Measurements from ENCODE around the gene NAGPA.
A peak's percentile ranks its signal among the peaks of the same experiment; 100 is the strongest.
"Not testable (repeated sequence)": the region's sequence is repeated elsewhere in the genome, so short reads cannot be mapped to it uniquely, and the experiment has no call there.

NAGPA gene

DNA sequence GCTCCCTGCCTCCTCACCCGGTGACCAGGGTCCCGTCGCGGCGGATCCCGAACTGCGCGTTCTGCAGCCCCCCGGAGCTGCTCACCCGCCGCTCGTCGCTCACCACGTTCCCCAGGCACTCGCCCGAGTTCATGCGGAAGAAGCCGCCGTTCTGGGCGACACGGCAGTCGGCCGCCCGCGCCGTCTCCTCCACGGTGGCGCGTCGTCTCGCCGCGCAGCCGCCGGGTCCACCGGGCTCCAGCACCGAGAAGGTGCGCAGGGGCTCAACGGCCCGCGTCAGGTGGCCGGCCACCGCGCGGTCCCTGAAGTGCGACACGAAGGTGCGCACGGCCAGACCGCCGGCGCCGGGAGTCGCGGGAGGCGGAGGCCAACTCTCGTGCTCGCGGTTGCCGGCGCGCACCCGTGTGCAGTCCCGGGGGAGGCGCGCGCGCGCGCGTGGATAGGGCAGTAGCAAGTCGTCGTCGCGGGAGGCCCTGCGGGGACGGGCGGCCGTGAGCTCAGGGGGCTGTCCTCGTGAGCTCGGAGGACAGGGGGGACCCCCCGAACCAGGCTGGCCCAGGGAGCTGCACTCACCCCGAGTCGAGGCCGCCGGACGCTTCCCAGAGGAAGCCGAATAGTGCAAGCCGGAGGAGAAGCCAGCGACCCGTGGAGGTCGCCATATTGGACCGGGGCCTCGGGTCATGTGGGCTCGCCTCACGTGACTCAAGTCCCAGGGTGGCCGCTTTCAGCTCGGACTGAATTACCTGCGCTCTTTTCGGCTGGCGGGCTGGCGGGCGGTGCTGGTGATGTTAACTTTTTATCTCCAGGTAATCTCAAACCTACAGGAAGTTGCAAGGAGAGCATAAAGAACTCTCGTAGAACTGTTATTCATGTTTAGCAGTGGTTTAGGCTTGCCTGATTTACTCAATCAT, at the start of gene NAGPA:
NAGPA (minus strand) TSS at position 680 of the 911 bp plus-strand sequence; CDS start at position 659, 21 bp downstream.
- H3K4me3 ChIP-seq (ENCODE audit: low read depth, low read length), result peak within 1 kb of the TSS; percentile 75
- peak; percentile 52 for DNase-seq (ENCODE audit: low read depth)

DNA sequence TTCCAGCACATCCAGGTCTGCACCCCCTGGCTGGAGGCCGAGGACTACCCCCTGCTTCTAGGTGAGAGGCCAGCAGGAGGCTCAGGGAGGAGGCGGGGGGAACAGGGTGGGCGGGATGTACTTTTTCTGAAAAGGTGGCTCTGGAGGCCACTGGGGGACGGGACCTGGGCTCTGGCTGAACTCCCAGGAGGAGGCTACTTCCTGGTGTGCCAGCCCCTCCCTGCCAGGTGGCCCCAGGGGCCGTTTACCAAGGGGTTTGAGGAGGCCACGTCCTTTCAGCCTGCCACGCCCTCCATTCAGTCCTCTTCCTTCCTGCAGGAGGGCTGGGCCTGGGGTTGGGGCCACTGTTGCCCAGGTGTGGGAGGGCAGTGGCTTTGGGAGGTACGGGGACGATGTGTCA, 47.3 kb upstream of the NAGPA start:
- not testable (repeated sequence) for H3K4me3 ChIP-seq (ENCODE audit: low read depth, low read length); DNase-seq (ENCODE audit: low read depth)

GRCh38 chr16:5080461-5080860, 46.7 kb upstream of the NAGPA start:
- H3K4me3 ChIP-seq (ENCODE audit: low read depth, low read length); DNase-seq (ENCODE audit: low read depth): not testable (repeated sequence)

DNA sequence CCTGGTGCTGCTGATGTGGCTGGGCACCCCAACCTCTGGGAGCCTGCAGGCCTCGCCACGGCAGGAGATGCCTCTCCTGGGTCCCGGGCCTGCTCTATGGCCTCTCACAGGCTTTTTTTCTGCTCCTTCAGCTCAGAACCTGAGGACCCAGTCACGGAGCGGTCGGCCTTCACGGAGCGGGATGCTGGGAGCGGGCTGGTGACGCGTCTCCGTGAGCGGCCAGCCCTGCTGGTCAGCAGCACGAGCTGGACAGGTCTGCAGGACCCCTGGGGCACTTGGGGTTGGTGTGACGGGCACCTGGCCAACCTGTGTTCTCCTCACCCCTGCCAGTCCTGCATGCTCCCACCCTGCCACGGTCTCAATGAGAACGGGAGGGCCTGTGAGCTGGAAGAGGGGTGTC, 44.9 kb upstream of the NAGPA start:
- no peak overlapping the region for H3K4me3 ChIP-seq (ENCODE audit: low read depth, low read length)
- no peak for DNase-seq (ENCODE audit: low read depth)

DNA sequence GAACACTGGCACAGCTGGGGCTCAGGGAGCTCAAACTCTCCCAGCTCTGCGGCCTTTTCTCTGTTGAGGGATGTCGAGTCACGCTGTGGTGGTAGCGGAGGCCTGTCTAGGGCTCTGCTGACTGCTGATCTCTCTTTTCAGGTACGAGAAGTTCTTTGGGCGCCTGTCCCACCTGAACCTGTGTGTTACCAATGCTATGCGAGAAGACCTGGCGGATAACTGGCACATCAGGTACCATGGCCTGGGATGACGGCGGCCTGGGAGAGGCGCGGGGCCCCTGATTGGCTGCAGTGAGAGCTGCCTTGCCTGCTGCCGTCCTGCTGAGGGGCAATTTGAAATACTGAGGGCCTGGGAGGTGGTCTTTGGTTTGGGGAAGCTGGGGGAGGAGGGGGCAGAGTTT, 43.6 kb upstream of the NAGPA start:
- H3K4me3 ChIP-seq (ENCODE audit: low read depth, low read length), result no peak overlapping the region
- no peak for DNase-seq (ENCODE audit: low read depth)

- H3K4me3 ChIP-seq (ENCODE audit: low read depth, low read length), result no peak overlapping the region
- DNase-seq (ENCODE audit: low read depth), result no peak
These were observed 41.9 kb upstream of the NAGPA start for GRCh38 chr16:5075637-5076036.

DNA sequence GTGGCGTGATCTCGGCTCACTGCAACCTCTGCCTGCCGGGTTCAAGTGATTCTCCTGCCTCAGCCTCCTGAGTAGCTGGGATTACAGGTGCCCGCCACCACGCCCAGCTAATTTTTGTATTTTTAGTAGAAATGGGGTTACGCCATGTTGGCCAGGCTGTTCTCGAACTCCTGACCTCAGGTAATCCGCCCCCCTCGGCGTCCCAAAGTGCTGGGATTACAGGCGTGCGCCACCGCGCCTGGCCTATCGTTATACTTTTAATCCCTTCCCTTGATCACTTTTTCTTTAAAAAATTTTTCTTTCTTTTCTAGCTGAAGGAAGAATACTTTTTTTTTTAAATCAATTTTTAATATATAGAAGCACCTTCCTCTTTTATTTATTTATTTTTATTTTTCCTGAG, 40.0 kb upstream of the NAGPA start:
- not testable (repeated sequence) for DNase-seq (ENCODE audit: low read depth)

GRCh38 chr16:5073279-5073629, 39.5 kb upstream of the NAGPA start:
- DNase-seq (ENCODE audit: low read depth), result no peak
- H3K4me3 ChIP-seq (ENCODE audit: low read depth, low read length), result no peak overlapping the region

More for the DNA sequence above, 40.0 kb upstream of the NAGPA start:
- H3K4me3 ChIP-seq (ENCODE audit: low read depth, low read length), result not testable (repeated sequence)

GRCh38 chr16:5072334-5073278, 38.9 kb upstream of the NAGPA start:
- peak overlapping the region; percentile 83 for H3K4me3 ChIP-seq (ENCODE audit: low read depth, low read length)
- no peak for DNase-seq (ENCODE audit: low read depth)

GRCh38 chr16:5071681-5072333, 38.1 kb upstream of the NAGPA start, which contains the start of gene ALG1:
Gene ALG1, plus strand, starts transcription at chr16:5071843. Its CDS starts 7 bp downstream, at chr16:5071850.
- peak within 1 kb of the TSS; percentile 83 for H3K4me3 ChIP-seq (ENCODE audit: low read depth, low read length)
- peak; percentile 46 for DNase-seq (ENCODE audit: low read depth)

DNA sequence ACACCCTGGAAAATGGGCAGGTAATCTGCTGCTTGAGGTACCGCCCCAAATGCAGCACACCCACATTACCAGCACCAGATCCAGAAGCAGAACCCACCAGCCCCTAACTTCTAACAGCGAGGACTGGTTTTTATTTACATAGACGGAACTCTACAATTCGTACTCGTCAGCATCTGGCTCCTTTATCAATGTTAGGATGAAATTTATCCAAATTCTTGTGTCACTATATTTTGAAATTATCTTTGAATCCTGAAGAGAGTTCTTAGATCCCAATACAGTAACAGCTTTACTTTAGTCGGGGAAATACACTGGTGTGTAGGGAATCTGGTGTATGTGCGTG, 37.6 kb upstream of the NAGPA start:
- DNase-seq (ENCODE audit: low read depth), result no peak
- H3K4me3 ChIP-seq (ENCODE audit: low read depth, low read length), result peak overlapping the region; percentile 83

- H3K4me3 ChIP-seq (ENCODE audit: low read depth, low read length), result no peak overlapping the region
- no peak for DNase-seq (ENCODE audit: low read depth)
These were observed 36.9 kb upstream of the NAGPA start for GRCh38 chr16:5070431-5071186.

- no peak for DNase-seq (ENCODE audit: low read depth)
- no peak overlapping the region for H3K4me3 ChIP-seq (ENCODE audit: low read depth, low read length)
These were observed 36.1 kb upstream of the NAGPA start for GRCh38 chr16:5069854-5070253.

DNA sequence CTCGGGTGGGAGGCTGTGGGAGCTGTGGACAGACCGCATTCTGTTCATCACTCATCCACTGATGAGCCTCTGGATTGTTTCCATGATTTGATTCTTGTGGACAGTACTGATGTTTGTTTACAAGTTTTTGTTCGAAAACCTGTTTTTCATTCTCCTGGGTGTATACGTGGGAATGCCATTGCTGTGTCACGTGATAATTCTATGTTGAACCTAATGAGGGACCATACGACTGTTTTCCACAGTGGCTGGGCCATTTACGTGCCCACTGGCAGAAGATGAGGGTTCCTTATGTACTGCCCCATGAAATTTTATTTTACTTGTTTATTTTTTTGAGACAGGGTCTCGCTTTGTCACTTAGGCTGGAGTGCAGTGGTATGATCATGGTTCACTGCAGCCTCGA, 35.3 kb upstream of the NAGPA start:
- no peak overlapping the region for H3K4me3 ChIP-seq (ENCODE audit: low read depth, low read length)
- no peak for DNase-seq (ENCODE audit: low read depth)

GRCh38 chr16:5066511-5066910, 32.8 kb upstream of the NAGPA start:
- no peak for DNase-seq (ENCODE audit: low read depth)
- no peak overlapping the region for H3K4me3 ChIP-seq (ENCODE audit: low read depth, low read length)

DNA sequence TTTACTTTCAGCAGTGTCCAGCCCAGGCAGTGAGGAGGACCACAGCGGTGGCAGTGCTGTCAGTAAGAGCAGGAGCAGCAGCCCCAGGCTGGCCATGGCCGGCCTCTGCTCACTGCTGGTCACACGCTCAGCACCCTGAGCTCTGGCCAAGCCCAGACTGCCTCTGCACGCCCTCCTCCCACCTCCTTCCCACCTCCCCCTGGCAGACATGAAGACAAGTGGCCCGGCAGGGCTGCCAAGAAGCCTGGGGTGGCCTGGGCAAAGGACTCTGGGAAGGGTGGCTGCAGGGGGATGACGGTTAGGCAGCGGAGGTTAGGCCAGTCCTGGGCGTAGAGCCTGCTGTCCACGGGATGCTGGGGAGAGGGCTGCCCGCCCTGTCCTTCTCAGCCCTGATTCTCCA, 32.1 kb upstream of the NAGPA start, which contains the start of gene C16orf89:
C16orf89 (minus strand) TSS at position 144 of the 400 bp plus-strand sequence; CDS start at position 96, 48 bp downstream.
- no peak for DNase-seq (ENCODE audit: low read depth)
- H3K4me3 ChIP-seq (ENCODE audit: low read depth, low read length), result no peak within 1 kb of the TSS

DNA sequence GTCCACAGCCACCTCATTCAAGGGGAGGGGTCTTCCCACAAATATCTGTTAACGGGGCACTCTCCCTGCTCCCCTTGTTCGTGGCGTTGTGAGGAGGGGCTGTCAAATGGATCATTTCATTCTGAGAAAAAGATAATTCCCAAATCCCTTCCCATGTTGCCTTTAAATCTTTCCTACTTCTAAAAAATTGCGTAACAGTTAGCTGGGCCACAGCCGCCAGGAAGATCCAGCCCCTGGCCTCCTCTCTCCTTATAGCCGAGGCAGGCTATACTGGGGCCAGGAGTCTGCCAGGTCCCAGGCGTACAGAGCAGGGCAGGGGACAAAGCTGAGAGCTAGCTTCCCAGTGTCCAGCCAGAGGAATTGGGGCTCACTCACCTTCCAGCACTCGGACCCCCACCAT, 31.6 kb upstream of the NAGPA start:
- no peak overlapping the region for H3K4me3 ChIP-seq (ENCODE audit: low read depth, low read length)
- DNase-seq (ENCODE audit: low read depth), result no peak

GRCh38 chr16:5064915-5065314, 31.2 kb upstream of the NAGPA start:
- DNase-seq (ENCODE audit: low read depth), result no peak
- no peak overlapping the region for H3K4me3 ChIP-seq (ENCODE audit: low read depth, low read length)
